IPS-18c (cell line): ENCODE measurements around the gene SH3RF2.

Source experiments
- H3K4me3 ChIP-seq: 2 replicates; pipeline ENCODE4 v1.7.0; 2013; ENCODE audit warnings: low read depth, mild to moderate bottlenecking, low read length, moderate library complexity; ENCODE audit not compliant: insufficient read depth
- H3K9me3 ChIP-seq: one replicate; pipeline ENCODE4 v1.6.1; 2013; ENCODE audit warnings: mild to moderate bottlenecking, low read length, moderate library complexity; ENCODE audit not compliant: control insufficient read depth, insufficient read depth

SH3RF2 gene

DNA sequence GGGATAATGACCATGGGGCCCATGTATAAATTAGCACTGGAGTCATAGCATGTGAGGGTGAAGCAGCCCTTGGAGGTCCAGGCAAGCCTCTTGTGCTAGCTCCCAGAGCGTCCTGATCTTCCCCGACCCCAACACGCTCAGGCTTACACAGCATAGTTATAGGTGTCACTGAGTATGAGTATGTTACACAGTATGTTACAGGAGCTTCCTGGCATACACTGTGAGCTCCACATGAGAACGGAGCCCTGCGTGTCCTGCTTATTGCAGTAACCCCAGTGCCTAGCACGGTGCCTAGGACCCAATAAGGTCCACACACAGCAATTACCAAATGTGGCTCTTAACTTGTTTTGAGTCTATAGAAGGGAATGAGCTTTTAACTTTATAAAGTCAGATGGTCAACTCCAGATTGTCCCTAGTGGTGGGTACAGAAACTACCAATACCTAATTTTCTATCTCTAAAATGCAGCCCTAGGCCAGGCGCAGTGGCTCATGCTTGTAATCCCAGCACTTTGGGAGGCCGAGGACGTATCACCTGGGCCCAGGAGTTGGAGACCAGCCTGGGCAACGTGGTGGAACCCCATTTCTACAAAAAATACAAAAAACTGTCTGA lies 104.9 kb downstream of the SH3RF2 start:
- no peak overlapping the region for H3K4me3 ChIP-seq
- H3K9me3 ChIP-seq = no peaks in the 10 kb centered on the region

DNA sequence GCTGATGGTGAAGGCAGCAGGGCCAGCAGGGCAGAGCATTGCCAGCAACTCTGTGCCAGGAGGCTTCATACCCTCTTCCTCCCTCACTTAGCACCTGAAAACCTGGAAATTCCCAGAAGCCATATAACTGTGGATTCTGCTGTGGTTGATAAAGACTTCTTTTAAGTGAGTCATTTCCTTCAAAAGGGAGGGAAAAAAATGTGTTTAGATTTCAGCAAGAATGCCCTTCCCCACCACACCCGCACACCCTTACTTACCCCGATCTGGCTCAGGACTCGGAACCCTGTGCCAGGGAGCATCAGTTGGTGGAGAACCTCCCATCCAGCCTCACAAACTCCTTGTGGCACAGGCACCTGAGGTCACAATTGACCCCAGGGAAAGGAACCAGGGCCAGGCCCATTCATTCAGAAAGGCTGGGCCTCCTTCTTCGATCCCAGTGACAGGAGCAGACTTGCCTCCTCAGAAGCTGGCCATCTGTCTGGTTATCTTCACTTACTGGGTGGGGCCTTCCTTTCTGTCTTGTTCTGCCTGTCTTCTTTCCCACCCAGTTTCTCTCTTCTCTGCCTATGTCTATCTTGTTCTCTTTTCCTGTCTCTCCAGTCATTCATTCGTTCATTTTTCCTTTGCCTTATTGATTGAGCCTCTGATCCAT lies 106.4 kb downstream of the SH3RF2 start:
- Histone ChIP-seq H3K9me3 (no peaks in the 10 kb centered on the region), H3K4me3 (no peak overlapping the region)

DNA sequence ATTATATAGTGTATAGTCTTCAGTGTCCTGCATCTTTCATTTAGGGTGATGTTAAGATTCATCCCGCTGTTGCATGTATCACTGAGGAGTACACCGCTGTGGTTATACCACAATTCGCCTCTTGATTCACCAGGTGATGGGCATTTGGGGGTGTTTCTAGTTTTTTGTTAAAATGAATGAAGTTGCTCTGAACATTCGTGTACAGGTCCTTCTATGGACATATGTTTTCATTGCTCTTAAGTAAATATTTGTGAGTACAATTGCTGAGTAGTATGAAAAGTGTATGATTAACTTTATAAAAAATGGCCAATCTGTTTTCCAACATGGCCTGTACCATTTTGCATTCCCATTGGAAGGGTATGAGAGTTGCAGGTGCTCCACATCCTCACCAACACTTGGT lies 107.3 kb downstream of the SH3RF2 start:
- H3K9me3 ChIP-seq = no peaks in the 10 kb centered on the region
- H3K4me3 ChIP-seq = no peak overlapping the region

DNA sequence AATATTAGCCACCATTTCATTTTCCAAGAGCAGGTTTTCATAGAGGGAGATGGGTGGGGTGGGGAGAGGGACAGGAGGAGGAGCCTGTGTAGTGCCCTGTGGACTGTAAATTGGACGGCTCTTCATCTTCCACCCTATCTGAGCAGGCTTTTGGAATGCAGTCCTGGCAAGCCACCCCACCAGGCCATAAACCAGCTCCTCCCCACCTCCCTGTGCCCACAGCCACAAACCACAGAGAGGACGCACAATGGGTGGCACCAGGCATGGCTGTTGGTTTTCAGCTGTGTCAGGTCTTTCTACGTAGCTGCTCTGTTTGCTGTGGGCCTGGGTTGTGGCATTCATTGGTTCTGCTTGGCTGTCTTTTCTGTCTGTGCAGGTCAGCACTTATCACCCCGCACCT lies 111.0 kb downstream of the SH3RF2 start:
- H3K9me3 ChIP-seq = no peaks in the 10 kb centered on the region
- no peak overlapping the region for H3K4me3 ChIP-seq

DNA sequence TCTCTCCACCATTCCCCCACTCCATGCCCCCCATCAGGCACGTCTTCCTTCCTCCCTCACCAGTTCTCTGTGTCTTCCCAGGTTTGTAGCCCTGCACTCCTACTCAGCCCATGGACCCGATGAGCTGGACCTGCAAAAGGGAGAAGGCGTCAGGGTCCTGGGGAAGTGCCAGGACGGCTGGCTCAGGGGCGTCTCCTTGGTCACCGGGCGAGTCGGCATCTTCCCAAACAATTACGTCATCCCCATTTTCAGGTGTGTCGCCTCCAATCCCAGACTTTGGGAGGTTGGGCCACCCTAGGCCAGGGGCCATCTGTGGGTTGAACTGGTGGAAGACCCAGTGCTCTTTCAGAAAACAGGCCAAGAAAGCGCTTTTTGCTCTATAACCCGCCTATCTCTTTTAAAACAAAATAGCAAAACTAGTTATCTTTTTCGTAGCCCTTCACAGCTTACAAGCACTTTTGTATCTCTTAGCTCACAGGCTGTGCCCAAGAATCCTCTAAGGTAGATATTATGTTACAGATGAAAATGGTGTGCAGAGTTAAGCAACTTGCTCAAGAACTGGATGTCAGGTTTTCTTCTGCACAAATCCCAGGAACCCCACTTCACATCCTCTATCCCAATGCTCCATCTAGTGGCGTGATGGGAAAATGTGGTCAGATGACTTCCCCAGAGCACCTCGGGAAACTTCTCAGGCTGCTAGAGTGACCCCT lies 112.8 kb downstream of the SH3RF2 start:
- H3K9me3 ChIP-seq = no peaks in the 10 kb centered on the region
- no peak overlapping the region for H3K4me3 ChIP-seq

DNA sequence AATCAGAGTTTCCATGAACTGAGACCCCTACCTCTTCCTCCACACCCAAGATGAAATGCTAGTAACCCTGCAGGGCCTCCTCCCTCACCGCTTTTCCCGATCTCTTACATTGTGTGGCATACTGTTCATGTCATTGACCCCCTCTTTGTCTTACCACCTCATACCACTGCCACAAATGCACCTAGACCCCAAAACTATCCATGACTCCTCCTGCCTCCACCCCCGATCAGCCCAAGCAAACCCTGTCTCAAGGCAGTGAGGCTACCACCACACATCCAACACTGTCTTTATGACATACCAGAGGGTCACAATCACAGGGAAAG lies 113.3 kb downstream of the SH3RF2 start:
- H3K4me3 ChIP-seq = no peak overlapping the region
- H3K9me3 ChIP-seq = no peaks in the 10 kb centered on the region

- Histone ChIP-seq H3K4me3 (no peak overlapping the region), H3K9me3 (no peaks in the 10 kb centered on the region)
Observed at GRCh38 chr5:146050086-146050485, 113.7 kb downstream of the SH3RF2 start.

- Histone ChIP-seq H3K9me3 (no peaks in the 10 kb centered on the region), H3K4me3 (no peak overlapping the region)
Observed at GRCh38 chr5:146051678-146052077, 115.3 kb downstream of the SH3RF2 start.

GRCh38 chr5:146052780-146053179 lies 116.4 kb downstream of the SH3RF2 start:
- Histone ChIP-seq H3K4me3 (no peak overlapping the region), H3K9me3 (no peaks in the 10 kb centered on the region)

DNA sequence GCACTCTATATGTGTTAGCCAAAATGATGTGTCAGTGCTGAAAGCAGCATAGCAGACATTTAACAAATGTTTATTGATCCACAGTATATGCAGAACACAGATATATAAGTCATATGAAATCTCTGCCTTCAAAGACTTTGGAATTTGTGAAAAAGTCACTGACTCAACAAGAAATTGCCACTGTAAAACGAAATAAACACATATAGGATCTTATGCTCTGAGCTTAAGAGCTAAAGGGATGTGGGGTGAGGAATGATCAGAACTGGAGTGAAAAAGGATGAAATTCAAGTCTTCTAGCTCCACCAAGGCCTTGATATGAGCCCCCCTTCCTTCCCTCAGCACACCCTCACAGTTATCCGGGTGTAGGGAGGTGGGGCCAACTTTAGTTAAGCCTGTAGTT lies 119.1 kb downstream of the SH3RF2 start:
- H3K9me3 ChIP-seq = no peaks in the 10 kb centered on the region
- no peak overlapping the region for H3K4me3 ChIP-seq

GRCh38 chr5:146059460-146060220 lies 123.3 kb downstream of the SH3RF2 start:
- Histone ChIP-seq H3K9me3 (no peaks in the 10 kb centered on the region), H3K4me3 (no peak overlapping the region)

DNA sequence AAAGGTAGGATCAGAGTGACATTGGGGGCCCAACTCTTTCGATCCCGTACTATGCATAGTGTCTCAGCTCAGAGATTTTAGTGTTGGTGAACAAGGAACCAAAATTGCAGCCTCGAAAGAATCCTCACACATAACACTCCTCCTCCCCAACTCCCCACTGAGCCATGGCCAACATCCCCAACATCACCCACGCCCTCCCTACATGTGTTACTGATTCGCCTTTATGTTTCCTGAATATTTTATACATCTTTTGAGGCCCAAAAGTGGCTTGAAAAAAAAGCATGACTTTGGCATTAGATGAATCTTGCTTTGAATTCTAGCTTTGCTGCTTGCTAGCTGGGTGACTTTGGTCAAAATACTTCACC lies 123.8 kb downstream of the SH3RF2 start:
- Histone ChIP-seq H3K9me3 (no peaks in the 10 kb centered on the region), H3K4me3 (no peak overlapping the region)

- Histone ChIP-seq H3K4me3 (no peak overlapping the region), H3K9me3 (no peaks in the 10 kb centered on the region)
Observed at GRCh38 chr5:146066968-146067367, 130.6 kb downstream of the SH3RF2 start.

DNA sequence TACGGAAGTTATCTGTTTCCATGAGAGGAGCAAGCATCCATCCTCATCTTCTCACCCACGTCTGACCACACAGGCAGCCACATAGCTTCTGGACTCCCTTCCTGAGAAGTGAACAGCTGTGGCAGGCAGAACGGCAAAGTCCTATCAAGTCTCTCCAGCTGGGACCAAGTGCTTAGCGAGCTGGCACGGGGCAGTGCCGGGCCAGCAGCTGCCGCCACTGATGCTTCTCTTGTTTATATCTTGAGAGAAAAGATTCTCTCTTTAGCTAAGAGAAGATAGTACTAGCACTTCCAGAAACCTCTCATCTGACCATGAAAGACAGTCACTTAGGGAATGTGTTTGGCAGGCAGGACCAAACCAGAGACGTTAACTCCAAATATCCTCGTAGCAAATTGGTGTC lies 131.8 kb downstream of the SH3RF2 start:
- Histone ChIP-seq H3K9me3 (no peaks in the 10 kb centered on the region), H3K4me3 (no peak overlapping the region)

- Histone ChIP-seq H3K4me3 (no peak overlapping the region), H3K9me3 (no peaks in the 10 kb centered on the region)
Observed at GRCh38 chr5:146068977-146069779, 132.8 kb downstream of the SH3RF2 start.

DNA sequence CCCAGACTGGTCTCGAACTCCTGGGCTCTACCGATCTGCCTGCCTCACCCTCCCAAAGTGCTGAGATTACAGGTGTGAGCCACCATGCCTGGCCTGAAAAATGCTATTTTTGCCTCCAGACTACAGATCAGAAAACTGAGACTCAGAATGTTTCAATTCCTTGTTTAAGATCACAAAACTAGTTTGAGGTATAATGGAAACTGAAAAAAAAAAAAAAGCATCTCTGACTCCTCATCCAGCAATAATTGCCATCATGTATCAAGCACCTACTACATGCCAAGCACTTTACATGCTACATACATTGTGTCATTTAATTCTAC lies 133.4 kb downstream of the SH3RF2 start:
- H3K4me3 ChIP-seq = no peak overlapping the region
- no peaks in the 10 kb centered on the region for H3K9me3 ChIP-seq

- no peaks in the 10 kb centered on the region for H3K9me3 ChIP-seq
Observed at GRCh38 chr5:146070746-146071145, 134.4 kb downstream of the SH3RF2 start.

More at GRCh38 chr5:146070746-146071145, 134.4 kb downstream of the SH3RF2 start:
- no peak overlapping the region for H3K4me3 ChIP-seq
